GM18499 (cell line): ENCODE results near the gene DNAJC22.

Experiments
- ATAC-seq: cut with Tn5 transposase; IDR thresholded peaks from one replicate; pipeline ENCODE4 v1.9.1; 2021; ENCODE audit warnings: moderate number of reproducible peaks; ENCODE audit not compliant: insufficient read depth, unreplicated experiment

Gene DNAJC22

GRCh38 chr12:49342914-49343731 is 3.6 kb upstream of the DNAJC22 start:
- no peak for ATAC-seq

- ATAC-seq, result no peak
Measured at GRCh38 chr12:49344486-49345050, 2.1 kb upstream of the DNAJC22 start.

DNA sequence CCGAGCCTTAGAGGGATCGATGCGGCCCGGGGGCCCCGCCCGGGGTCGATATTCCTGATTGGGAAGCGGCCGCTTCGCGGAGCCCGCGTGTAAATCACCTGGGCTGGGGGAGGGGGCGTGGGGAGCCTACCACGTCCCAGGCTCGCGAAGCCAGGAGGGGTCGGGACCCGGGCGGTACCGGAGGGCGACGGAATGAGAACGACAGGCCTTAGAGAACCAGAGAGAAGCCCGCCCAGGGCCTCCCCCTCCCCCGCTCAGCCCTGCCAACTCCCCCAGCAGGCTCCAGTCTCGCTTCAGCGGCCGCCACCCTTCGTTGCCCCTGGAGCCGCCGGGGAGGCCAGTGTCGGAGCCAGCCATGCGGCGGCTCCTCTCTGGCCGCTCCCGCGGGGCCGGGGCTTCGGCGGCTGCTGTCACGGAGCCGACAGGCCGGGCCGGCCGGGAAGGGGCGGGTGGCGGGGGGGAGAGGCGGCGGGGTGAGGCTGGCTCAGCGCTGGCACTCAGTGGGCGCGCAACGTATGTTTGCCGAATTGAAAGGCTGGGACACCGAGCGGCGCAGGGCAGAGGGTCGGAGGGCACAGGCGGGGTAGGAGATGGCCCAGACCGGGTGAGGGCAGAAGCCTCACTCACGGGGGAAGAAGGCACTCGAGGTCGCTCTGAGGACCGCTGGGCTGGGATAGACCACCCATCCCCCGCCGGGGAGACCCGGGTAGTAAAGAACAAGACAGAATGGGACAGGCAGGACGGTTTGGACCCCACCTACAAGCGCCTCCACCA is 1.4 kb upstream of the DNAJC22 start:
- ATAC-seq, result no peak

DNA sequence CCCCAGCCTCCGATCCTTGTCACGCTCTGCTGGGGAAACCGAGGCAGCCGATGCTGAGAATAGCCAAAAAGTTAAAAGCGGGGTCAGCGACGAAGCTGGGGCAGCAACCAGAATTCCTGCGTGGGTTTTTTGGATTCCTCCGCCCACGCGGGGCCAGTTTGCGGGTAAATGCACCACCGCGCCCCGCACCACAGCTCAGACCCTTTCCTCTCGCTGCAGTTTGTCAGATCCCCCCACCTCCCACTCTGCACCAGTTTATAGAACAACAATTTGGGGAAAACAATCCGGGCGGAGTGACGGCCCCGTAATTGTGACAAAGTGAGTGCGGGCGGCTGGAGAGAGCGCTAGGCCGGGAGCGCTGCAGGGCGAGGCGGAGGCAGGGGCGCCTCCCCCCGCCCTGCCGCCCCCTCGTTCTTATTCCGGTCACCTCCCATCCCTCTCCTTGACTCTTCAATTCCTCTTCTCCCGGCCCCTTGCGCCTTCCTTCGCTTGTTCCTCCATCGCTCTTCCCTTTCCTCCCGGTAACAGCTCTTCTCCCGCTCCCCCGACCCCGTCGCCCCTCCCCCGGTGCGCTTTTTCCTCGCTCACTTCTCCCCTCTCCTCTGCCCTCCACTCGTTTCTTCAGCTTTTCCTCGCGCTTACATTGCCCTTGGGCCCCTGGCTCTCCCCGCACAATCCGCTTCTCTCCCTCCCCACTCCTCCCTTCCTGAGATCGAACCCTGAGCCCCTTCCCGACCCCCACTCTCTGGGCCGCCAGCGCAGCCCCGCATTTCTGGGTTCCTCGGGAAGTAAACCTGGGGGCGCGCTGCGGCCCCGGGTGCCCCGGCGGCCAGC is 646 bp upstream of the DNAJC22 start:
- ATAC-seq, result no peak

DNA sequence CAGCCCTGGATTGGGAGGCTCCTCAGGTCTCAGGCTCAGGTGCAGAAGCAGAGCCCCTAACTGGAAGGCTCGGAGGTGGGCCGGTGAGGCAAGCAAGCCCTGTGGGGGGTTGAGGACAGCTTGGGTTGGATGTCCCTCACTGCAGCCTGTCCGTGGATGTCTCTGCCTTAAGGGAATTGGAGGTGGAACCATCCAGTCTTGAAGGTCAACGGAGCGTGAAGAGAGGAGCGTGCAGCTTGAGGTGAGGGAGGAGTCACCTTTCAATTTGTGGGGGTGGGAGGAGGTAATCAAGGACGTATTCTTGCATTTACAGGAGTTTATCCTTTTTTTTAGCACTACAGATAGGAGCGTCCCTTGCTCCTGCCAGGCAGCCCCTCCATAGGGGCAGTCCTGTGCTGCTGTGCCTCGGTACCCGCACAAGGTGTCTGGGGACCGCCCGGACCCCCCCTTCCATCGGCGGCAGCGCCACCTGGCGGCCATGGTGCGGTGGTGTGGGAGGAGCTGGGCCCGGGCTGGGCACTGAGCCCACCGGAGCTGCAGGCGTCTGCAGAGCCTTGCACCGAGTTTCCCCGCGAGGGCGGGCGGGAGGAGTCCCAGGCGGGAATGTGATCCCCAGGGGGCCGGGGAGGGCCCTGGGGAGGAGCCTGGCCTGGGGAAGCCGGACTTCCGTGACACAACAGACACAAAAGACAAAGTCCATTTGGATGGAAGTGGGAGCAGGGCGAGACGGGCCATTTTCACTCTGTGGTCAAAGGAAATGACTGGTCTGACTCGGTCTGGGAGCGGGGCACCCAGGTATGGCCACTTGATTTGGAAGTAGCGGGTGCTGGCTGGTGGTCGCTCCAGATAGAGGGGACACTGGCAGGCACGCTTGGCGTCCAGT is 864 bp downstream of the DNAJC22 start:
- ATAC-seq, result no peak

- ATAC-seq, result no peak
Measured at GRCh38 chr12:49348781-49349180, 2.1 kb downstream of the DNAJC22 start.

- ATAC-seq, result no peak
Measured at GRCh38 chr12:49349266-49349665, 2.6 kb downstream of the DNAJC22 start.

GRCh38 chr12:49352351-49352750 is 5.7 kb downstream of the DNAJC22 start:
- no peak for ATAC-seq

DNA sequence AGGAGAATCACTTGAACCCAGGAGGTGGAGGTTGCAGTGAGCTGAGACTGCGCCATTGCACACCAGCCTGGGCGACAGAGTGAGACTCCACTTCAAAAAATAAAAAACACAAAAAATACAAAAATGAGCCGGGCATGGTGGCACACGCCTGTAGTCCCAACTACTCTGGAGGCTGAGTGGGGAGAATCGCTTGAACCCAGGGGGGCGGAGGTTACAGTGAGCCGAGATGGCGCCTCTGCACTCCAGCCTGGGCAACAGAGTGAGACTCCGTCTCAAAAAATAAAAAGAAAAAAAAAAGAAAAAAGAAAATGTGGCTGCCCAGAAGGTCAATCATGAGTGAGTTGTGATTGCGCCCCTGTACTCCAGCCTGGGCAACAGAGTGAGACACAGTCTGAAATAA is 9.2 kb downstream of the DNAJC22 start:
- ATAC-seq, result no peak

GRCh38 chr12:49357103-49357678 is 10.5 kb downstream of the DNAJC22 start:
- ATAC-seq, result no peak

- ATAC-seq, result no peak
Measured at GRCh38 chr12:49358483-49359141, 11.9 kb downstream of the DNAJC22 start.

GRCh38 chr12:49359671-49360070 is 13.0 kb downstream of the DNAJC22 start:
- no peak for ATAC-seq

- no peak for ATAC-seq
Measured at GRCh38 chr12:49362077-49362476, 15.4 kb downstream of the DNAJC22 start.

GRCh38 chr12:49364989-49365388 is 18.3 kb downstream of the DNAJC22 start:
- ATAC-seq, result no peak

GRCh38 chr12:49365542-49365941 is 18.9 kb downstream of the DNAJC22 start:
- ATAC-seq, result no peak

- no peak for ATAC-seq
Measured at GRCh38 chr12:49366096-49366651, 19.5 kb downstream of the DNAJC22 start.

GRCh38 chr12:49366652-49367380 is 20.1 kb downstream of the DNAJC22 start:
- peak; percentile 36 for ATAC-seq
